WI38 (cell line): ENCODE results near the gene LMX1B.

Source experiments
- H3K4me3 ChIP-seq: 2 replicates; pipeline ENCODE4 v1.5.1; 2011; ENCODE audit warnings: low read depth, mild to moderate bottlenecking, control low read depth, low read length
- CTCF ChIP-seq: IDR thresholded peaks from 2 replicates; pipeline ENCODE4 v1.5.1; 2012; ENCODE audit warnings: low read depth, mild to moderate bottlenecking, control low read depth, low read length

Gene LMX1B

GRCh38 chr9:126692041-126692758, 78.5 kb downstream of the LMX1B start:
- TF ChIP-seq CTCF, result no peak
- H3K4me3 ChIP-seq, result no peak overlapping the region

GRCh38 chr9:126692759-126693427, 79.2 kb downstream of the LMX1B start:
- no peak for TF ChIP-seq CTCF
- no peak overlapping the region for H3K4me3 ChIP-seq

- H3K4me3 ChIP-seq, result no peak overlapping the region
- no peak for TF ChIP-seq CTCF
These were observed 79.8 kb downstream of the LMX1B start for GRCh38 chr9:126693428-126693944.

- H3K4me3 ChIP-seq, result no peak overlapping the region
- no peak for TF ChIP-seq CTCF
These were observed 80.7 kb downstream of the LMX1B start for GRCh38 chr9:126694206-126695081.

- TF ChIP-seq CTCF, result no peak
- no peak overlapping the region for H3K4me3 ChIP-seq
These were observed 81.5 kb downstream of the LMX1B start for GRCh38 chr9:126695186-126695585.

- TF ChIP-seq CTCF, result no peak
- no peak overlapping the region for H3K4me3 ChIP-seq
These were observed 82.1 kb downstream of the LMX1B start for GRCh38 chr9:126695701-126696400.
